T47D (cell line): ENCODE results near the gene IGF2BP2.

Experiments used
- DNase-seq, 2 experiments: peaks; one replicate each; pipeline versions ENCODE4 v3.0.0 to v3.0.0-alpha.2; 2011 to 2012; ENCODE audit warnings: low read depth in 1 of 2, low spot score in 1 of 2
- JUND ChIP-seq: IDR thresholded peaks from 2 replicates; pipeline ENCODE4 v1.6.1; 2012; ENCODE audit warnings: low read depth
- in situ Hi-C: cut with HindIII; loops from 2 replicates; pipeline ENCODE4 v1.10.0; 2016; ENCODE audit warnings: low sequenced_read_pairs, low pct_unique_long_range_greater_than_20kb

Gene IGF2BP2

GRCh38 chr3:185764163-185764979 lies 60.5 kb downstream of the IGF2BP2 start:
- TF ChIP-seq JUND = no peak
- DNase-seq = no peak
- in situ Hi-C loops = no loop called here

GRCh38 chr3:185763347-185764005 lies 61.4 kb downstream of the IGF2BP2 start:
- DNase-seq = no peak
- in situ Hi-C loops = no loop called here
- no peak for TF ChIP-seq JUND

- no peak for DNase-seq
- no peak for TF ChIP-seq JUND
- in situ Hi-C loops = no loop called here
Measured at GRCh38 chr3:185760550-185760949, 64.3 kb downstream of the IGF2BP2 start.

GRCh38 chr3:185760088-185760487 lies 64.8 kb downstream of the IGF2BP2 start:
- TF ChIP-seq JUND = no peak
- in situ Hi-C loops = no loop called here
- DNase-seq = no peak

DNA sequence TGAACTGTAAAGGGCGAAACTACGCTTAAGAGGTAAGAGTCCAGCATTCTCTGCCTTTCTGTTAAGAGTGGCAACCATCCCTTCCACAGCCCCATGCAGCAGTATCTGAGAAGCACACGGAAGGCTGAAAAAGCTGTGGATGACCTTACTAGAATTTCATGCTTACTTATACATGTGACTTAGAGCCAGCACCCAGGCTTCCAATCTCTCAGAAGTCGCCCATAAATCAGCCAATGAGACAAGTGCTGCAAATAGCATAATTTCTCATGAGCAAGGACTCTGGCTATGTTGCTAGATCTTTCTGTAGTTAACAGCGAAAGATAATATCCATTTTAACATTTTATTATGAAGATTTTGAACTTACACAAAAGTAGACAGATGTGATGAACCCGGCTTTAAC lies 65.3 kb downstream of the IGF2BP2 start:
- DNase-seq = no peak
- in situ Hi-C loops = no loop called here
- no peak for TF ChIP-seq JUND

GRCh38 chr3:185758912-185759311 lies 65.9 kb downstream of the IGF2BP2 start:
- no peak for DNase-seq
- TF ChIP-seq JUND = no peak
- in situ Hi-C loops = no loop called here

GRCh38 chr3:185757176-185757575 lies 67.7 kb downstream of the IGF2BP2 start:
- DNase-seq = no peak
- TF ChIP-seq JUND = no peak
- in situ Hi-C loops = no loop called here

DNA sequence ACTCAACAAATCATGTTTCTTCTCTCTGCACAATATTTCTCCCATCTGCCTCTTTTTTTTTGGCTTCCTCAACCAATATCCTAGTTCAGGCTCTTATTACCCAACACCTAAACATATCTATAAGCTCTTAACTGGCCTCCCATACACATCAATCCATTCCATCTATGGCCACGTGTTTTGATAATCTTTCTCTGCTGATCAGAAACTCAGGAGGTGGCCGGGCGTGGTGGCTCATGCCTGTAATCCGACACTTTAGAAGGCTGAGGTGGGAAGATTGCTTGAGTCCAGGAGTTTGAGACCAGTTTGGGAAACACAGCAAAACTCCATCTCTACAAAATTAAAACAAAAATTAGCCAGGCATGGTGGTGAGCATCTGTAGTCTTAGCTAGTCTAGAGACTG lies 68.4 kb downstream of the IGF2BP2 start:
- no peak for TF ChIP-seq JUND
- no peak for DNase-seq
- in situ Hi-C loops = no loop called here

DNA sequence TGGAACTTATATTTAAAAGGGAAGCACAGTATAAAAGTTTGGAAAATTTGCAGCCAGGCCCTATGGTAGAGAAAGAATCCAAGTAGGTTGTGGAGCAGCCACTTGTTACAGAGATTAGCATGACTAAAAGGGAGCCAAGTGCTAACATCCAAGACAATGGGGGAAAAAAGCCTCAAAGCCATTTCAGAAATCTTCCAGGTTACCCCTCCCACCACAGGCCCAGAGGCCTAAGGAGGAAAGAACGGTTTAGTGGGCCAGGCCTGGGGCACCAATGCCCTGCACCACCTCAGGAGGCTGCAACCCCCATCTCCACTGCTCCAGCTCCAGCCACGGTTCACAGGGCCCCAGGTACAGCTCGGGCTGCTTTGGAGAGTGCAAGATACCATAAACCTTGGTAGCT lies 69.9 kb downstream of the IGF2BP2 start:
- DNase-seq = no peak
- in situ Hi-C loops = no loop called here
- TF ChIP-seq JUND = no peak

GRCh38 chr3:185753354-185753753 lies 71.5 kb downstream of the IGF2BP2 start:
- TF ChIP-seq JUND = no peak
- in situ Hi-C loops = no loop called here
- no peak for DNase-seq

DNA sequence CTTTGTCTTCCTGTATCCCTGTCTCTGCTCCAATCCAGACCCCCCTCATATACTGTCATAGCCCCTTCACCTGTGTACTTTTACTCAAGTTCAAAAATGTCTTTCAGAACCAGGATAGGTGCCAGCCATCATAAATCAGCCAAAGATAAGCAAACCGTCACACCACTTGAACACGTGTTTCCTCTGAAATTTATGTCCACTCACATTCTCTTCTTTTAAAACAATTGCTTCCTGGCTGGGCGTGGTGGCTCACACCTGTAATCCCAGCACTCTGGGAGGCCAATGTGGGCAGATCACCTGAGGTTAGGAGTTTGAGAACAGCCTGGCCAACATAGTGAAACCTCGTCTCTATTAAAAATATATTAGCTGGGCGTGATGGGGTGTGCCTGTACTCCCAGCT lies 74.1 kb downstream of the IGF2BP2 start:
- no peak for TF ChIP-seq JUND
- in situ Hi-C loops = no loop called here
- DNase-seq = no peak

DNA sequence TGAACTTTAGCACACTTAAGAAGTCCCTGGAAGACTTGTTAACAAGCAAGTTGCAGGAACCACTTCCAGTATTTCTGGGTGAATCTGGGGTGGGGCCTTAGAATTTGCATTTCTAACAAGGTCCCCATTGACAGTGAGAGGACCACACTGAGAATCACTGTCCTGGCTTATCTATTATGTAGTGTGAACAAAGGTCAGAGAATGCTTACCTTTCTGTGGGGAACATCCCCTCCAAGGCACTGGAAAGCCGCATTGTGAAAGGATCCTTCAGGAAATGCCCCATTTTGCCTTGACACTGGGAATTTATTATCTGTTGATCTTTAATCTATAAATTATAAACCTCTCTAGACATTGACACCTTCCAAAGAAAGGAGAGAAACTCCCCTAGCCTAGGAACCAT lies 74.8 kb downstream of the IGF2BP2 start:
- no peak for DNase-seq
- in situ Hi-C loops = no loop called here
- no peak for TF ChIP-seq JUND

DNA sequence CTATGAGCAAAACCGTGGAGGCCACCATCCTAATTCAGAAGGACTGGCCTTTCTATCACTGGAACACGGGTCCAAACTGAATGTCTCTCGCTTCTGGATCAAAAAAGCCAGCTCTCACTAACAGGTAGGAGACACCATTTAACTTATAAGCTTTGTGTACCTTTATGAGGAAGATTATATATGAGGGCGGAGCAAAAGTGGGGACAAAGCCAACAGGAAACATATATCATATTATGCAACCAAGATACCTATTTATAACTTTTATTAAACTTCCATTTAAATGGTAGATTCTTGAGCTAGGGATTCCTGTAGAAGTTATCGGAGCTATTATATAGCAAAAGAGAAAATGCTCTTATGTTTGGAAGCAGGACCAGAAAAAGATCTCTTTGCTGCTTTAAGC lies 78.4 kb downstream of the IGF2BP2 start:
- no peak for DNase-seq
- TF ChIP-seq JUND = no peak
- in situ Hi-C loops = no loop called here
